Measurements from ENCODE around the gene RFXAP.
"Not testable (repeated sequence)": the region's sequence is repeated elsewhere in the genome, so short reads cannot be mapped to it uniquely, and the experiment has no call there.

The RFXAP gene

GRCh38 chr13:36818804-36819738 lies at the start of gene RFXAP:
Gene RFXAP, plus strand, starts transcription at chr13:36819222. Its CDS starts 136 bp downstream, at chr13:36819358.
- peak; percentile 95 for DNase-seq (ENCODE audit: low spot score)

GRCh38 chr13:36769545-36769944 lies 49.5 kb upstream of the RFXAP start:
- no peak for DNase-seq (ENCODE audit: low spot score)

DNA sequence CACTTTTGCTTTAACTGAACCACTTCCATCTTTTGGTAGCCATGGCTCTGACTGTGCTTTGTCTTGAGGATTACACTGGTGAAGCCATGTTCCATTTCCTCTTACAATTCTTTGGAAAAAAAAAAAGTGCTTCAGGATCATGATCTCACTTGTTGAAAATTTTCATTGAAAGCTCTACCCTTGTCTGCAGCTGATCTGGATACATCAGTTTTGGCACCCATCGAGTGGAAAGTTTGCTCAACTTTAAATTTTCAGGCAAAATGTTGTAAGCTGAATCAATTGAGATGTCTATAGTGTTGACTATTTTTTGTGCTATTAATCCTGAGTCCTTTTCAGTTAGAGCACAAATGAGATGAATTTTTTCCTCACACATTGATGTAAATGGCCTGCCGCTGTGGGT lies 48.3 kb upstream of the RFXAP start:
- no peak for DNase-seq (ENCODE audit: low spot score)

DNA sequence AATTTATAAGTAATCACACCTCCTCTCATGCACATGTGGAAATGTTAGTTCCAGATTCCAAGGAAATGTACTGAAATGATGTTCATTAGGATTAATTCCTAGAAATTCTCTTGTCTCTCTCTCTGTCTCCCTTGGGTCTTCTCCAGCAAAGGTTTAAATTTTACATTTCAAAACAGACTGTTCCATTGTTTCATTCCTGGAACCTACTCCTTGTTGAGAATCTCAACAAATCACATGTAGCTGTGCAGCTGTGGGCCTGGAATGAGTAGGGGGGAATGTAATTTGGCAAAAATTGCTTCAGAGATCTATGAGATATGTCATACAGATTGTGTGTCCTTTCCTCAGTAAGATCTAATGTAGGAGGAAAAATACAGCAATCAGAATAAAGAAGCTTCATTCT lies 46.2 kb upstream of the RFXAP start:
- DNase-seq (ENCODE audit: low spot score) = no peak

GRCh38 chr13:36774931-36775330 lies 44.1 kb upstream of the RFXAP start:
- DNase-seq (ENCODE audit: low spot score) = no peak

GRCh38 chr13:36776175-36776574 lies 42.8 kb upstream of the RFXAP start:
- DNase-seq (ENCODE audit: low spot score) = no peak

DNA sequence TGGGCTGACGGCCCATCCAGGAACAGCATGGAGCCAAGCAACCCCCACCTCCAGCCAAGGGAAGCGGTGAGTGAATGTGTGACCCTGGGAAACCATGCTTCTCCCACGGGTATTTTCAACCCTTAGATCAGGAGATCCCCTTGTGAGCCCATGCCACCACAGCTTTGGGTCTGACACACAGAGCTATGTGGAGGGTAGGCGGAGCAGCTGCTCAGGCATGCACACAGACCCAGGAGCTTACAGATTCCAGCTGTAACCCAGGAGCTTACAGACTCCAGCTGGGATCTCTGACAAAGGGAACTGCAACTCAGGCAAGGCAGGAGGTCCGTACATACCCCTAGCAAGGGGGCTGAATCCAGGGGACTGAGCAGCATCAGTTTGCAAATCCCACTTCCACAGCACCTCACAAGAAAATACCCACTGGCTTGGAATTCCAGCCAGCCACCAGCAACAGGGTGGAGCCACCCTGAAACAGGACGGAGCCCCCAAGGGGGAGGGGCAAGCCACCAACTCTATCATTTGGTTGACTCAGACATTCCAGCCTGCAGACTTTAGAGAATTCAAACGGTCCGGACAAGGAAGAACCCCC lies 40.8 kb upstream of the RFXAP start:
- no peak for DNase-seq (ENCODE audit: low spot score)

GRCh38 chr13:36783890-36784289 lies 35.1 kb upstream of the RFXAP start:
- DNase-seq (ENCODE audit: low spot score) = no peak

DNA sequence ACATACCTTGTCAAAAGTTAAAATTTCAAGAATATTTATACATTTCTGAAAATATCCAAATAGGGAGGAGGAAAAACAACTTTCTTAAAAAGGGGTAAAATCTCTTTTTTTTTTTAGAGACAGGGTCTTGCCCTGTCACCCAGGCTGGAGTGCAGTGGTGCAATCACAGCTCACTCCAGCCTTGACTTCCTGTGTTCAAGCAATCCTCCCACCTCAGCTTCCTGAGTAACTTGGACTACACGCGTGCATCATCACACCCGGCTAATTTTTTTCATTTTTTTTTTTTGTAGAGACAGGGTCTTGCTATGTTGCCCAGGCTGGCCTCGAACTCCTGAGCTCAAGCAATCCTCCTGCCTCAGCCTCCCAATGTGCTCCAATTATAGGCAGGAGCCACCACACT lies 32.8 kb upstream of the RFXAP start:
- DNase-seq (ENCODE audit: low spot score) = not testable (repeated sequence)

DNA sequence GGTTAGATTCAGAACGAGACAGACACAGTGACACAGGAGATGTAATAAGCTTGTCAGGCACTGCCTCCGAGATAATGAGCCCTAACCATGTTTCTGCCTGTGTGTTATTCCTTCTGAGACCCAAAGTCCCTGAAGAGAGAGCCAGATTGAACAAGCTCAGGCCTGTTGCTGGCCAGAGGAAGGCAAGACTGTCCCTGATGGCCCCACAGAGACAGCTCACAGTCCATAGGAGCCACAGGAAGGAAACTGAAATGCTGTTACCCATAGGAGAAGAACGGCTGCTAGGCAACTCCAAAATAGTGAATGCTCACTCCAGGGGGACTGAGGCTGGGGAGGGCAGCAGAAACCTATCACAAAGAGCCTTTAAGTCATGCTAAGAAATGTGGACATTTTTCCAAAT lies 31.8 kb upstream of the RFXAP start:
- DNase-seq (ENCODE audit: low spot score) = no peak

DNA sequence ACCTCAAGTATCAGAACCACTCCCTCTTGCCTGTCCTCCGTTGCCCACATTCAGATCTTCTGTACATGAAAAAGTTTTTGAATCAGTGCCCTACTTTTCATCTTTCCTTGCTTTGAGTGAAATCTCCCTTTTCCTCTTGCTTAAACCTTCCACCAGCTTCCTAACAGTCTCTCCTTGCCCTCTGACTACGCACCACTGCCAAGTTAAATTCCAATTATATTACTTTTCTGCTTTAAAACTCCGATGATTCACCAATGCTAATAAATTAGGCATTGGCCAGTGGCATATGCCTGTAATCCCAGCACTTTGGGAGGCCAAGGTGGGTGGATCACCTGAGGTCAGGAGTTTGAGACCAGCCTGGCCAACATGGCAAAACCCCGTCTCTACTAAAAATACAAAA lies 30.7 kb upstream of the RFXAP start:
- no peak for DNase-seq (ENCODE audit: low spot score)

GRCh38 chr13:36789061-36789460 lies 30.0 kb upstream of the RFXAP start:
- DNase-seq (ENCODE audit: low spot score) = no peak

GRCh38 chr13:36789730-36790129 lies 29.3 kb upstream of the RFXAP start:
- DNase-seq (ENCODE audit: low spot score) = no peak

DNA sequence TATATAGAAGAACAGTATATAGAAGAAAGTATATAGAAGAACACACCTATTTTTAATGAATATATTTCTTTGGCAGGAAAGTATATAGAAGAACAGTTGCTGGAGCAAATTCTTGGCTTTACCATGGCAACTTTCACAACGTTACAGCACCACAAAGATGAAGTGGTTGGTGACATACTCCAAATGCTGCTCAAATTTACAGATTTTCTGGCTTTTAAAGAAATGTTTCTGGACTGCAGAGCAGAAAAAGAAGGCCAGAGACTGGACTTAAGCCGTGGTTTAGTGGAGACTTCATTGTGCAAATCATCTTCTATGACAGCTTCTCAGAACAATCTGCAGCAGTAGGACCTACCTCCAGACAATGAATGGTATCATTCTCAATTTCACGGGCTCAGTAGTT lies 24.3 kb upstream of the RFXAP start:
- no peak for DNase-seq (ENCODE audit: low spot score)

DNA sequence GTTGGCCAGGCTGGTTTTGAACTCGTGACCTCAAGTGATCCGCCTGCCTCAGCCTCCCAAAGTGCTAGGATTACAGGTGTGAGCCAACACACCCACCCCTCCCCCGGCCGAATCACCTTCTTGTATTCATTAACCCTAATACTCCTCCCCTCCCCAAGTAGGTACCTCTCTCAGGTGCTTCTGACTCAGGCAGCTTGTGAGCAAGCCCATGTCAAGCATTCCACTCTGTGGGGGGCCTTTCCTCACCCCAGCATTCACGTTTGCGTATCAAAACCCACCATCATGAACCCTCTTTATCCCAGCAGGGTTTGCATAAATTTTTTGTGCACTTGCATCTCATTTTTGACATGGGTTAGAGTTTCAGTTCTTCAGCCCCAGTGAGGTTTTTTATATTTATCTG lies 23.6 kb upstream of the RFXAP start:
- DNase-seq (ENCODE audit: low spot score) = no peak

GRCh38 chr13:36796052-36796451 lies 23.0 kb upstream of the RFXAP start:
- DNase-seq (ENCODE audit: low spot score) = no peak

DNA sequence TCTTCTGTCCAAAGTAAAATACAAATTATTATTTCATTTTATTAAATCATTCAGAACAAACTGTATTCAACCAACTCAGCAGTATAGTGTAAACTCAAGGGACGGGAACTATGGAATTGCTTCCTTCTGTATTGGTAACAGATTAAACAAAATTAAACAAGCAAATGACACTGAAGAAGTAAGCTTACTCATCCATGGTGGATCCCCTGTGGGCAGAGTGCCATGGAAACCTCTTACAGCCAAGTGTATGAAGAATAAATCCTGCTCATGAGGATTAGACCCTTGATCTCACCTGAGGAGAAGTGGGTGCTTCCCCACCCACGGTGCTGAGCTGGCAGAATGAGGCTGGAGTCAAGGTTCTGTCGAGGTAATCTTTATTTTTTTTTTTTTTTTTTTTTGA lies 18.0 kb upstream of the RFXAP start:
- DNase-seq (ENCODE audit: low spot score) = no peak

DNA sequence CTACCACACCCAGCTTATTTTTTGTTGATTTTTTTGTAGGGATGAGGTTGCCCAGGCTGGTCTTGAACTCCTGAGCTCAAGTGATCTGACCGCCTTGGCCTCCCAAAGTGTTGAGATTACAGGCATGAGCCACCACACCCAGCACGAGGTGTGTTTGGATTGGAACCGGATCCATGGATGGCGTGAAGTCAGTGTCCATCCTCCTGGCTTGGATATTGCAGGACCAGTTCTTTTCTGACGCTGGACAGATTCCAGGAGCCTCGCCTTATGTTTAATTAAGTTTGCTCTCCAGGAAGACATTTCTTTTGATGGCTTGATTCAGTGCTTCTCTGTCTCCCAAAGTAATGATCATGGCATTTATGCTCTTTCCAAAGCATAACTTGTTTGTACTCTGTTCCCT lies 14.4 kb upstream of the RFXAP start:
- no peak for DNase-seq (ENCODE audit: low spot score)

GRCh38 chr13:36806102-36806501 lies 12.9 kb upstream of the RFXAP start:
- peak; percentile 13 for DNase-seq (ENCODE audit: low spot score)

GRCh38 chr13:36807616-36808015 lies 11.4 kb upstream of the RFXAP start:
- no peak for DNase-seq (ENCODE audit: low spot score)

- DNase-seq (ENCODE audit: low spot score) = no peak
Measured at GRCh38 chr13:36813225-36813624, 5.8 kb upstream of the RFXAP start.

GRCh38 chr13:36814465-36814864 lies 4.6 kb upstream of the RFXAP start:
- no peak for DNase-seq (ENCODE audit: low spot score)

DNA sequence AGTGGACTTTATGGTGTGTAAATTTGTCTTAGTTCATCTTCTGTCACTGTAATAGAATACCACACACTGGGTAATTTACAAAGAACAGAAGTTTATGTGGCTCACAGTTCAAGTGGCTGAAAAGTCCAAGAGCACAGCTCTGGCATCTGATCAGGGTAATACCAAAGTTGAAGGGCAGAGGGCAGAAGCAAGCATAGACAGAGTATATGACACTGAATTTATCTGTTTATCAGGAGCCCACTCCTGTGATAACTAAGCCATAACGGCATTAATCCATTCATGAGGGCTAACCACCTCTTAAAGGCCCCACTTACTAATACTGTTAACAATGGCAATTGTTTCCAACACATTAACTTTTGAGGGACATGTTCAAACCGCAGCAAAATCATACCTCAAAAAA lies 4.0 kb upstream of the RFXAP start:
- DNase-seq (ENCODE audit: low spot score) = peak; percentile 12

Data from germinal center (tissue), 1 donor.